ENCODE data around the gene LARP4.

Gene LARP4

DNA sequence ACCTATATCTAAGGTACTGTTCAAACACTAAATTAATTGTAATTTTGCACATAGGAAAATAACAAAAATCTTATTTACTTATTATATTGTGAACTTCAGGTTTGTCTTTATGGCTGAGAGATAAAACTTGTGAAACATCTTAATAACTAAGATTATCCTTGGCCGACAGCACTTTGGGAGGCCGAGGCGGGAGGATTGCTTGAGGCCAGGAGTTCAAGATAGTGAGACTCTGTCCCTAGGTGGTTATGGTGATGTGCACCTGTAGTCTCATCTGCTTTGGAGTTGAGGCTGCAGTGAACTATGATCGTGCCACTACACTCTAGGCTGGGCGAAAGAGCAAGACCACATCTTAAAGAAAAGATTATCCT is 126.7 kb downstream of the LARP4 start:
- no peak for DNase-seq

DNA sequence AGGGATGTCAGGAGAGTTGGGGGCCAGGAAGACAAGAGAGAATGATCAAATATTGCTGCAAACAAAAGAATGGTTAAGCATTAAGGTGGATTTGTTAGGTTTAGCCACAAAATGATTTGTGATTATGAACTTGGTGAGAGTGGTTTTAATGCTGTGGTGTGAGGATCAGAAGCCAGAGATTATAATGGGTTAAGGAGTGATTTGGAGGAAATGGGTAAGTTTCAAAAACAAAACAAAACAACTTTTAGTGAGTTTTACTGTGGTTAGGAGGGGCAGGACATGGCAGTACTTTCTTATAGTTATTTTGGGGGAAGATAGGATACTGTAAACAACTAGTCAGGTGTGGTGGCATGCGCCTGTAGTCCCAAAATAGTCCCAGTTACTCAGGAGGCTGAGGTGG is 128.1 kb downstream of the LARP4 start:
- DNase-seq, result no peak

DNA sequence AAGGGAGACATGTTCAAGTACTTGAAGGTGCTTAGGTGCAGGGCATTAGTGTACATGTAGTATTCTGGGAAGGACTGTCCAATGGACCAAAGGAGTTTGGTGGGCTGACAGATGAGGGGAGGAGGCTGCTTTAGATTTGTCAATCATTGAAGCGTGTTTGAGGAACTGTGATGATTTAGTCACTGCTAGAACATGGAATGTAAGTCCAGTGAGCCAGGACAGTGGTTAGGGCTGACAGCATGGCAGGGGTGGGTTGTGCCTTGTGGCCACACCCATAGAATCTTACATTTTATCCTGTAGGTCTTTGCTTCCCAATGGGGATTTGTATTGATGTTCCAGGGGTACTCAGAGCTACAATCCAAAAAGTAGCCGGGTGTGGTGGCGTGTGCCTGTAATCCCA is 128.7 kb downstream of the LARP4 start:
- no peak for DNase-seq
